ENCODE measurements around the gene PRDM11.

The PRDM11 gene

DNA sequence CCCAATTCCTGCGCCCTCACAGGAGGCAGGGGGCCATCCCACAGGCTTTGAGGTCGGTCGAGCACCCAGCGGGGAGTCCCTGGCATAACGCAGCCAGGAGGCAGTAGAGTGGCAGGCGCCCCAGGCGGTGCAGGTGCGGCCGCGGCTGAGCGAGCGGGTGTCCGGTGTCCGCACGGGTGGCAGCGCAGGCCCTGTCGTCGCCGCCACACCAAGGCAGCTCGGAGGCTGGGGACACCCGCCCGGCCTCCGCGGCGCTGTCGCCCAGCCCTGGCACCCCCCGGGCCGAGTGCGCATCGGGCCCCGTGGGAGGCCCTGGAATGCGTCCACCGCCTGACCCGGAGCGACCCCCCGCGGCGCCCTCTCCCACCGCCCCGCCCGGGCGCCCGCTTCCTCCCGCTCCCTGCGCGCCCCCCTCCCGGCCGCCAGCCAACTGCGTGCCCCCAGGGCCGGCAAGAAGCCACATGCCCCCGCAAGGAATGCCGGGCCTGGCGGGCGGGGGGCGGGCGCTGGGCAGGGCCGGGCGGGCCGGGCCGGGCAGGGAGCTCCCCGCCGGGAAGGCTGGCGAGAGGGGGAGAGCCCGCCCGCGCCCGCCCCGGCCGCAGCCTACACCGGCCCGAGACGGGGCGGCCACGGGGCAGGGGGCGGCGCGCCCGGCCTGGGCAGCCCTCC is 33.9 kb downstream of the PRDM11 start:
- intact Hi-C loops (cut with DNase I; ENCODE audit: low total_unique reads) = loop anchor here (1.0 kb wide), 1 partner anchor 34 kb away; the partner anchor contains the start of gene PRDM11
- no peaks in the 10 kb centered on the region for H3K27me3 ChIP-seq
- H3K27ac ChIP-seq = peak overlapping the region; percentile 78 to 88
- H3K9me3 ChIP-seq = no peaks in the 10 kb centered on the region
- peak overlapping the region; percentile 52 to 58 for H3K4me3 ChIP-seq
- H3K36me3 ChIP-seq = peaks cover 0 to 31% (median 16%) of the 10 kb centered on the region in 3 donors
- peak in 1 of 2 donors; percentile 81 for DNase-seq
- peaks cover 0 to 53% (median 42%) of the 10 kb centered on the region in 4 donors for H3K4me1 ChIP-seq
- TF ChIP-seq, protein P1, sequence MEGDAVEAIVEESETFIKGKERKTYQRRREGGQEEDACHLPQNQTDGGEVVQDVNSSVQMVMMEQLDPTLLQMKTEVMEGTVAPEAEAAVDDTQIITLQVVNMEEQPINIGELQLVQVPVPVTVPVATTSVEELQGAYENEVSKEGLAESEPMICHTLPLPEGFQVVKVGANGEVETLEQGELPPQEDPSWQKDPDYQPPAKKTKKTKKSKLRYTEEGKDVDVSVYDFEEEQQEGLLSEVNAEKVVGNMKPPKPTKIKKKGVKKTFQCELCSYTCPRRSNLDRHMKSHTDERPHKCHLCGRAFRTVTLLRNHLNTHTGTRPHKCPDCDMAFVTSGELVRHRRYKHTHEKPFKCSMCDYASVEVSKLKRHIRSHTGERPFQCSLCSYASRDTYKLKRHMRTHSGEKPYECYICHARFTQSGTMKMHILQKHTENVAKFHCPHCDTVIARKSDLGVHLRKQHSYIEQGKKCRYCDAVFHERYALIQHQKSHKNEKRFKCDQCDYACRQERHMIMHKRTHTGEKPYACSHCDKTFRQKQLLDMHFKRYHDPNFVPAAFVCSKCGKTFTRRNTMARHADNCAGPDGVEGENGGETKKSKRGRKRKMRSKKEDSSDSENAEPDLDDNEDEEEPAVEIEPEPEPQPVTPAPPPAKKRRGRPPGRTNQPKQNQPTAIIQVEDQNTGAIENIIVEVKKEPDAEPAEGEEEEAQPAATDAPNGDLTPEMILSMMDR (IDR thresholded peaks at IDR 0.05) = peak in 1 of 2 experiments; percentile 53

DNA sequence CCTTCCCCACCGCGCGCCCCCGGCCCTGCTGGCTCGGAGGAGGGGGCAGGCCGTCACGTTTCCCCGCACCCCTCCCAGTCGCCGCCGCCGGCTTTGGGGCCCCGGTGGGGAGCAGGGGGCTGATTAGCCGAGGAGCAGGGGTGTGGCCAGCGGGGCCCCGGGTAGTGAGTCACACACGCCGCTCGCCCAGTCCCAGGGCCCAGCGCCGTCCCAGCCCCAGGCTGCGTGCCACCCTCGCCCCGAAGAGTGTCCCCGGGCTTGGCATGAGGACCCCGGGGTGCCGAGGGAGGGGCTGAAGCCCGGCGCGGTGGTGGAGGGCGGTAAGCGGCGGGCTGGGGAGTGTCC is 34.4 kb downstream of the PRDM11 start:
- H3K27ac ChIP-seq = peak overlapping the region; percentile 78 to 88
- peaks cover 0 to 36% (median 16%) of the 10 kb centered on the region in 3 donors for H3K36me3 ChIP-seq
- TF ChIP-seq, protein P1 (IDR thresholded peaks at IDR 0.05) = no peak
- DNase-seq = peak; percentile 64 to 88
- H3K4me1 ChIP-seq = peaks cover 0 to 53% (median 42%) of the 10 kb centered on the region in 4 donors
- H3K4me3 ChIP-seq = peak overlapping the region; percentile 52 to 58
- no peaks in the 10 kb centered on the region for H3K9me3 ChIP-seq
- intact Hi-C loops (cut with DNase I; ENCODE audit: low total_unique reads) = loop anchor here (1.0 kb wide), 1 partner anchor 35 kb away; the partner anchor contains the start of gene PRDM11
- no peaks in the 10 kb centered on the region for H3K27me3 ChIP-seq

DNA sequence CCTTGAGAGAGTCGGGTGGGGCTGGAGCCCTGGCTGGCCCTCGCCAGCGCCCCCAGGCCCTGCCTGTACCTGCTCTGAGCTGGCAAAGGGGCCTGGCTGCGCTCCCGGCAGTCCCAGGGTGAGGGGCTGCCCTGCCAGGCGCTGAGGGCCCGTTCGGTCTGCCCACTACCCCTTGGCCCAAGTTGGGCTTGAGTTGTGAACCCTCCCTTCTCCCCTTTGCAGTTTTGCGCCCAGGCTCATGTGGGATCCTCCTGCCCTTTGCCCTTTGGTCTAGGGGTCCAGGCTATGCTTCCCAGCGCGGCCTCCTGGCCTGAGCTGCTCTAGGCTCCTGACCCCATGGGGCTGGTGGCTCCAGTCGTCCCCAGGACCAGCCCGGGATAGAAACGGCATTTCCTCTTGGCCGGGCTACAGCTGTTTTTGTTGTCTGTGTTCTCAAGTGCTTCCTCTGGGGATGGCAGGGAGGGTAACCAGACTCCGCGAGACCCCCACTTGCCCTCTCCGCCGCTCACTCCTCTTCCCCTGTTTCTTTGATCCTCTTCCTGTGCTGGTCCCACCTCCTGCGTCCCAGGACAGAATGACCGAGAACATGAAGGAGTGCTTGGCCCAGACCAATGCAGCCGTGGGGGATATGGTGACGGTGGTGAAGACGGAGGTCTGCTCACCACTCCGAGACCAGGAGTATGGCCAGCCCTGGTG is 34.9 kb downstream of the PRDM11 start:
- Histone ChIP-seq H3K9me3 (no peaks in the 10 kb centered on the region), H3K4me3 (peak overlapping the region; percentile 52 to 58), H3K27ac (peak overlapping the region; percentile 78 to 88), H3K27me3 (no peaks in the 10 kb centered on the region), H3K36me3 (peaks cover 0 to 39% (median 16%) of the 10 kb centered on the region in 3 donors), H3K4me1 (peaks cover 0 to 53% (median 42%) of the 10 kb centered on the region in 4 donors)
- TF ChIP-seq, protein P1 (IDR thresholded peaks at IDR 0.05) = no peak
- intact Hi-C loops (cut with DNase I; ENCODE audit: low total_unique reads) = no loop called here
- DNase-seq = no peak

DNA sequence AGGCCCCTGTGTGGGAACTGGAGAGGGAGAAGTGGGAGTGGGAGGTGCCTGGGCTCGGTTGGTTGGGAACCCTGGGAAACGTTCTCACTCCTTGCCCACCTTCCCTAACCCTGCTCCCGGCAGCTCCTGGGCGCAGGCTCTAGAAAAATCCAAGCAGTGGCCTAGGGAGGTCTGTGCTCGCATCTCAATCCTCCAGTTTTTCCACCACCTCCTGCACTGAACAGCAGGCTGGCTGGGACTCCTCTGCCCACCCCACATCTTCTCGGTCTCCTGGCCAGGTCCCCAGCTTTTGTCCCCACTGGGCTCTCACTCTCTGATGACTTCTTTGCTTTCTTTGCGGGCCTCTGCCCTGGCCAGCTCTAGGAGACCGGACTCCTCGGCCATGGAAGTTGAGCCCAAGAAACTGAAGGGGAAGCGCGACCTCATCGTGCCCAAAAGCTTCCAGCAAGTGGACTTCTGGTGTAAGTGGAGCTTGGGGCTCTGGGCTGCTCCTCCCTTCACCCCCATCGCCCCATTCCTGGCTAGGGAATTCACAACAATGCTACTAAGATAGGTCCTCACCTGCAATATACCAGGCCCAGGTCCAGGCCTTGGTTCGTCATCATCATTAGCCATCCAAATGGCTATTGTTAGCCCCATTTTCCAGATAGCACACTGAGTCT is 35.6 kb downstream of the PRDM11 start:
- no peaks in the 10 kb centered on the region for H3K9me3 ChIP-seq

DNA sequence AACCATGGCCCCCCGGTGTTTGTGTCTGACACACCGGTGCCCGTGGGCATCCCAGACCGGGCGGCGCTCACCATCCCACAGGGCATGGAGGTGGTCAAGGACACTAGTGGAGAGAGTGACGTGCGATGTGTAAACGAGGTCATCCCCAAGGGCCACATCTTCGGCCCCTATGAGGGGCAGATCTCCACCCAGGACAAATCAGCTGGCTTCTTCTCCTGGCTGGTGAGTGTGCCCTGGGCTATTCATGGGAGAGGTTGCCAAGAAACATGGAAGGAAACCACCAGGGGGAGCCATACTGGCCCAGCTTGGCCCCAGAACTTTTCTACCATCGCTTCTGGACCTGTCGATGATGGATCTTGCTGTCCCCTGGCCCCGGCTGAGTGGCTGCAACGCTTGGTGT is 36.5 kb downstream of the PRDM11 start:
- Histone ChIP-seq H3K4me1 (peaks cover 0 to 47% (median 35%) of the 10 kb centered on the region in 4 donors), H3K36me3 (peaks cover 2 to 55% (median 20%) of the 10 kb centered on the region in 3 donors), H3K9me3 (no peaks in the 10 kb centered on the region), H3K4me3 (no peak overlapping the region), H3K27ac (peak overlapping the region in 1 of 2 donors; percentile 78), H3K27me3 (no peaks in the 10 kb centered on the region)
- DNase-seq = no peak
- intact Hi-C loops (cut with DNase I; ENCODE audit: low total_unique reads) = no loop called here
- TF ChIP-seq, protein P1 (IDR thresholded peaks at IDR 0.05) = peak; percentile 46 to 49

More for the DNA sequence above, 35.6 kb downstream of the PRDM11 start:
- Histone ChIP-seq H3K27ac (peak overlapping the region; percentile 78 to 88), H3K27me3 (no peaks in the 10 kb centered on the region), H3K4me1 (peaks cover 0 to 49% (median 37%) of the 10 kb centered on the region in 4 donors), H3K4me3 (peak overlapping the region; percentile 52 to 58), H3K36me3 (peaks cover 0 to 46% (median 16%) of the 10 kb centered on the region in 3 donors)
- intact Hi-C loops (cut with DNase I; ENCODE audit: low total_unique reads) = no loop called here
- DNase-seq = no peak
- TF ChIP-seq, protein P1 (IDR thresholded peaks at IDR 0.05) = no peak
